HCT116 (cell line): ENCODE data around the gene DDX24.

Experiments used
- CEBPB ChIP-seq: IDR thresholded peaks from 2 replicates; pipeline ENCODE4 v1.6.1; 2012; ENCODE audit warnings: low read depth
- CTCF ChIP-seq, 3 experiments: fragments of 200-600 bp in 1 of 3; sonication (generic) in 1 of 3; IDR thresholded peaks in 2 of 3; conservative IDR thresholded peaks in 1 of 3; 2 replicates each; pipeline ENCODE4 v1.5.1; 2012 to 2017; ENCODE audit warnings: low read depth in 2 of 3, low read length in 2 of 3, antibody characterized with exemption in 1 of 3, borderline replicate concordance in 1 of 3, control low read depth in 1 of 3, mild to moderate bottlenecking in 1 of 3, mixed read lengths in 1 of 3, mixed run types in 1 of 3, moderate library complexity in 1 of 3; ENCODE audit not compliant: insufficient read depth in 1 of 3
- FOSL1 ChIP-seq: IDR thresholded peaks from 2 replicates; pipeline ENCODE4 v1.6.1; 2012; ENCODE audit warnings: low read depth
- TF ChIP-seq, protein P1 (sequence below): IDR thresholded peaks from 2 replicates; pipeline ENCODE4 v1.6.1; 2011; ENCODE audit warnings: mild to moderate bottlenecking, low read length, moderate library complexity; ENCODE audit not compliant: insufficient replicate concordance; ENCODE audit errors: extremely low read depth

DNA sequence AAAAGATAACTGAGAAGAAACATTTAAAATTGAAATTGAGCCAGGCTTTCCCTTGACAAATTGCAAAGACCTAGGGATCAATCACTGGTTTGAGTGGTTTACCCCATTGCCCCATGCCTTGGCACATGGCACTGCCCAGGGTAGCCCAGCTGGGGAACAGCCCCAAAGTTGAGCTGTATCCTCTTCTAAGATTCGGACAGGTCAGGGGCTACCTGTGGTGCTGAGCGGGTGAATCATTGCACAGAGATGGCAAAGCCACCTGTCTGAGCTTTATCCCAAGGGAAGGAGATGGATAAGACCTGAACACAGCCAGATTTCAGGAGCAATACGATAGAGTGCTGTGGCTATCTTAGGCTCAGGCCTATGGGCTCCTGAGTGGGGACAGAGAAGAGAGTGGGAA lies 41.4 kb upstream of the DDX24 start:
- TF ChIP-seq CTCF (IDR thresholded peaks at IDR 0.05 in 2 of 3, conservative IDR thresholded peaks at IDR 0.05 in 1 of 3; ENCODE audit: borderline replicate concordance in 1 of 3, insufficient read depth in 1 of 3, low read depth in 2 of 3, low read length in 2 of 3) (no peak), CEBPB (no peak), FOSL1 (no peak)
- TF ChIP-seq, protein P1, sequence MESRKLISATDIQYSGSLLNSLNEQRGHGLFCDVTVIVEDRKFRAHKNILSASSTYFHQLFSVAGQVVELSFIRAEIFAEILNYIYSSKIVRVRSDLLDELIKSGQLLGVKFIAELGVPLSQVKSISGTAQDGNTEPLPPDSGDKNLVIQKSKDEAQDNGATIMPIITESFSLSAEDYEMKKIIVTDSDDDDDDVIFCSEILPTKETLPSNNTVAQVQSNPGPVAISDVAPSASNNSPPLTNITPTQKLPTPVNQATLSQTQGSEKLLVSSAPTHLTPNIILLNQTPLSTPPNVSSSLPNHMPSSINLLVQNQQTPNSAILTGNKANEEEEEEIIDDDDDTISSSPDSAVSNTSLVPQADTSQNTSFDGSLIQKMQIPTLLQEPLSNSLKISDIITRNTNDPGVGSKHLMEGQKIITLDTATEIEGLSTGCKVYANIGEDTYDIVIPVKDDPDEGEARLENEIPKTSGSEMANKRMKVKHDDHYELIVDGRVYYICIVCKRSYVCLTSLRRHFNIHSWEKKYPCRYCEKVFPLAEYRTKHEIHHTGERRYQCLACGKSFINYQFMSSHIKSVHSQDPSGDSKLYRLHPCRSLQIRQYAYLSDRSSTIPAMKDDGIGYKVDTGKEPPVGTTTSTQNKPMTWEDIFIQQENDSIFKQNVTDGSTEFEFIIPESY = no peak
